SK-N-SH (cell line): ENCODE results near the gene STAT6.

Source experiments
- FOXM1 ChIP-seq: IDR thresholded peaks from 2 replicates; pipeline ENCODE4 v1.4.0; 2012; ENCODE audit warnings: low read depth, mild to moderate bottlenecking
- JUND ChIP-seq: IDR thresholded peaks from 2 replicates; pipeline ENCODE4 v1.4.0; 2012

DNA sequence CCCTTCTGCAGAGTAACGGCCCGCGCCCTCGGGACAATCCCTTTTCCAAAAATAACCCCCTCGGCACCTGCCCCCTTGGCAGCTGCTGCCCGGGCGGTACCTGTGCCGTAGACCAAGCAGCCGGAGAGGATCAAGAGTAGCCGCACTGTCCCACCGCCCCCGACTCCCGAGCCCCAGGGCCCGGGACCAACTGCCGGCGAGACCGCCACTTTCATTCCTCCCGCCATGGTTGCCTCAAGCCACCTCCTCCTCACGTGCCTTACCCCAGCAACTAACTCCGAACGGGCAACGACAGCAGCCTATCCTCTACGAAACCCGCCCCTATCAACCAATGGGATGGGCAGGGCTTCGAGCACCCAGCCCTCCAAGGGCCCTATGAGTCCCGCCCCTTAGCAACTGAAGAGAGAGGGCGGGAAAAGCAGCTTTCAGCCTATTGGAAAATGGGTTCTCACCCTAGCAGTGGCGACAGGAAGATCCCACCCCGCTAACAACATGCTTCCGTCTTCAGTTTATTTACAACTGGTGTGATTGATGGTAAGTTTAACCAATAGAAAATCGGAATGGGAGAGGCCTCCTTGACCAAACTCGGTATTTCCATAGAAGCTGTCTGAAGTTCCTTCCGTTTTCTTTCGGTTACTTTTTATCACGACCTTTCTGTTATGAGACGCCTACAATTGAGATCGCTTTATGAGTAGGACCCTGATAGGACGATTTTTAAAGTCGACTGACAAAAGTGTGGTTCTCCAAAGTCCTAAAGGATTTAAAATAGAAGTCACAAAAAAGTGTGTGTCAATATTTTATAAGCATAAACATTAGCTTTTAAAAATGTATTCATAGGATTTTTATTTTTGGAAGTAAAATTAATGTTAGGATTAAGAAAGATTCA lies 32.4 kb downstream of the STAT6 start, which contains the start of gene NEMP1:
- TF ChIP-seq FOXM1 (no peak), JUND (no peak)
